Stimulated activated CD8-positive, alpha-beta memory T cell treated with anti-CD3 and anti-CD28 coated beads, Interleukin-12 subunit alpha, Interleukin-12 subunit beta, amount 100 ng/mL, for 24 hours (primary cell): ENCODE data around the gene VCP.
A peak's percentile ranks its signal among the peaks of the same experiment; 100 is the strongest.
"Not testable (repeated sequence)": the region's sequence is repeated elsewhere in the genome, so short reads cannot be mapped to it uniquely, and the experiment has no call there.

Source experiments
- DNase-seq: peaks from one replicate; pipeline ENCODE4 v3.0.0-alpha.2; 2020; ENCODE audit errors: extremely low read depth

The VCP gene

DNA sequence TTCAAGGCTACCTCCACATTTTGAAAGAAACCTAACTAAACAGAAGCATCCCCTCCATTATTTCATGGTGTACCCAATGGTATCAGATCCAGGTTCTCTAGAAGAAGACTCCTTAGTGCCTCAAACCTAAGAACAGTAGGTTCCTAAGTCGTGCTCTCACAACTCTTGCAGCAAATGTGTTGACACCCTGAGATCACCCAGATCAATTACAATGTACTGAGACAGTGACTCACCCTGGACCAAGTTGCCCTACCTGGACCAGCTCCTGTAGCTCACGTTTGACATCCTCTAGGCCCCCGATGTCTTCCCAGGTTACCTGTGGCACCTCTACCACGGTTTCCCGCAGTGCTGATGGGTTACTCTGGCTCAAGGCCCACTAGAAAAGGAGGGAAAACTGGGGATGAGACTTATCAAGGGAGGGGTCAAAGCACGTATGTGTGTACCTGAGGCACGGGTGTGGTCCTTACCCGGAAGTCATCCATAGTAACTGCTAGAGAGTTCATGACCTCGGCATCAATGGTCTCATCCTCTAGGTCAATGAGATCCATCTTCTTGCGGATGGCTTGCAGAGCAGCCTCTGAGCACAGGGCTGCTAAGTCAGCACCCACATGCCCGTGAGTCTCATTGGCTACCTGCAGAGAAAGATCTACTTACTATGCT lies 11.7 kb downstream of the VCP start:
- no peak for DNase-seq

DNA sequence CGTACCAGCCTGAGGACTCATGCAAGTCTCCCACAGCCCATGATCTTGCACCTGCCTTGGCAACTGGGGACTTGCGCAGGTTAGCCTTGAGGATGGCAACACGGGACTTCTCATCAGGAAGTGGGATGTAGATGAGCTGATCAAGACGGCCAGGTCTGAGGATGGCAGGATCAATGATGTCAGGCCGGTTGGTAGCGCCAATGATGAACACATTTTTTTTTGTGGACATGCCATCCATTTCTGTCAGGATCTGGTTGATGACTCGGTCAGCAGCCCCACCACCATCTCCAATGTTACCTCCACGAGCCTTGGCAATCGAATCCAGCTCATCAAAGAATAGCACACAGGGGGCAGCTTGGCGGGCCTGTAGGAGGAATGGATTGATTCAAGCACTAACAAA lies 13.0 kb downstream of the VCP start:
- DNase-seq: no peak

DNA sequence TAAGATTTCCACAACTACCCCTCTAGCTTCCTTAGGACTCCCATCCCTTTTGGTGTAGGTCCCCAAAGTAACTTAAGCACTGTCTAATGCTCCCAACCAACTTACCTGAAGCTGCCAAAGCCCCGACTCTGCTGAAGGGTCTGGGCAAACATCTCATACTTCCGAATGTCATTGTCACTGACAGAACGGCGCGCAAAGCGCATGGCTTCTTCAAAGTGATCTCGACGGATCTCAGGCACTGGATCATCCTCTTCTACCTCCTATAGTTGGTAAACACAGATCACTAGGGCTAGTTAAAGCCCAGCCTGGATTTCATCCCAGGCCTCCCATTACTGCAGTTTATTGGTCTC lies 15.2 kb downstream of the VCP start:
- no peak for DNase-seq

DNA sequence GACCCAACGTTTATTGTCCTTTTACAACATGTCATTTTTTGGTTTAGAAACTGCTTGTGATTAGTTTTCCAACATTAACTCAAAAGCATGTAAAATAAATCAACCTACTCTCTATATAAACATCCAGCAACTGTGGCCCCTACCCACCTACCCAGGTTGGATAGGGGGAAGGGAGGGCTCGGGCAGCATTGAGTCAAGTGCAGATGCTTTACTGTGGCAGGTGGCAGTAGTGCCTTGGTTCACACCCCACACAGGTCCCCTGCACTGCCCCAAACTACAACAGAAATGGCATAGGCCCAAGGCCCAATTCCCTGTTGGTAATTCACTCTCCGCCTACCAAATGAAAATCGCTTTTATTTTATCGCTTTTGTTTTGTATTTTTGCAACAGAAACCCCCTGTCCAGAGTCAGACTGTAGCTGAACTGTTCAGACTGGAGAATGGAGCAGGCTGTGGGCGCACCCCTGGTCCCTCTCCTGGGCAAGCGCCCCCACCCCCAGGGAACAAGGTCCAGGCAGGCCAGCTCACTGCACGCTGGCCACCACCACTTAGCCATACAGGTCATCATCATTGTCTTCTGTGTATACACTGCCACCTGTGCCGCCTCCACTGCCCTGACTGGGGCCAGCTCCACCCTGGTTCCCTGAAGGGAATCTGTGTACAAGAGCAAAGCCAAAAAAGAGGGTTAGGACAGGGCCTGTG lies 15.7 kb downstream of the VCP start:
- no peak for DNase-seq

DNA sequence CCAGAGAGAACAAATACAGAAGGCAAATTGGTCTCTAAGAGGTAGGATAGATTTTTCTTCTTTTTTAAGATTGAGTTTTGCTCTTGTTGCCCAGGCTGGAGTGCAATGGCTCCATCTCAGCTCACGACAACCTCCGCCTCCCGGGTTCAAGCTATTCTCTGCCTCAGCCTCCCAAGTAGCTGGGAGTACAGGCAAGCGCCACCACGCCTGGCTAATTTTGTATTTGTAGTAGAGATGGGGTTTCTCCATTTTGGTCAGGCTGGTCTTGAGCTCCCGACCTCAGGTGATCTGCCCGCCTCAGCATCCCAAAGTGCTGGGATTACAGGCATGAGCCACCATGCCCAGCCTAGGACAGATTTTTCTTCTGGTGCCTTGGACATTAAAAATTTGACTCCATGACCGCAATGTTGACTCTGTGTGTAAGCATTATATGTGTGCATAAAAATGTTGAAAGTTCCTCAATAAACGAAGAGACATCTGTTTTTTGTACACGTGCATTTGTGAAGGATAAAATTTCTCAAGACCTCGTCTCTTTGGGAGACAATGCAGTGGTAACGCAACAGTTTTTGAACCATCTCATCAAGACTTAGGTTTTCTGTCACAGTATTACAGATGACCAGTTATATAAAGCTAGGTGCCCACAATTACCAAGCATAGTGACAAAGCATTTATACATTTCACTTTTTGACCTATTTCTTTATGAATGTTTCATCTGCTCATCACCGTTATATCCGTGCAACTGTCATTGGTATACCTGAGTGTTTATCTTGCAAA lies 17.4 kb downstream of the VCP start:
- no peak for DNase-seq

DNA sequence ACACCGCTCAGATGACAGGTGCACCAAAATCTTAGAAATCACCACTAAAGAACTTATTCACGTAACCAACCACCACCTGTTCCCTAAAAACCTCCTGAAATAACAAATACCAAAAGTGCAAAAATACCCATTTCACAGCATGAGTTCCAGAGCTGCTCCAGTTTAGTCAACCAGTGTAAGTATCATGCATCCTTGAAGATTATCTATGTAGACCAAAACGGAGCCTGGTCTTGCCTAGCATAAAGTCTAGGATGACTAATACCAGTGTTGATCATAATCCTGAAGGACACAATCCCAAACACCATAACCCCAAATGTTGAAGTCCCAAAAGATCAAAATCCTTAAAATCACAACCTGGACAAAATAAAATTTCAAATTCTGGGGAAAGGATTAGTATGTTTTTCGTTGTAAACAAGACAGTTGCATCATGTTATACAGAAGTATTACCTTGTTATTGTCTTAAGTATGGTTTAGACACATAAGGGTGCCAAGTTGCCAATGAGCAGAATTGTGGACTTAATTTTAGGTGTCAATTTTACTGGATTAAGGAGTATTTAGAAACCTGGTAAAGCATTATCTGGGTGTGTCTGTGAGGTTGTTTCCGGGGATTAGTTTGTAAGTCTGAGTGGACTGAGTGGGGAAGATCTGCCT lies 18.1 kb downstream of the VCP start:
- DNase-seq: no peak

DNA sequence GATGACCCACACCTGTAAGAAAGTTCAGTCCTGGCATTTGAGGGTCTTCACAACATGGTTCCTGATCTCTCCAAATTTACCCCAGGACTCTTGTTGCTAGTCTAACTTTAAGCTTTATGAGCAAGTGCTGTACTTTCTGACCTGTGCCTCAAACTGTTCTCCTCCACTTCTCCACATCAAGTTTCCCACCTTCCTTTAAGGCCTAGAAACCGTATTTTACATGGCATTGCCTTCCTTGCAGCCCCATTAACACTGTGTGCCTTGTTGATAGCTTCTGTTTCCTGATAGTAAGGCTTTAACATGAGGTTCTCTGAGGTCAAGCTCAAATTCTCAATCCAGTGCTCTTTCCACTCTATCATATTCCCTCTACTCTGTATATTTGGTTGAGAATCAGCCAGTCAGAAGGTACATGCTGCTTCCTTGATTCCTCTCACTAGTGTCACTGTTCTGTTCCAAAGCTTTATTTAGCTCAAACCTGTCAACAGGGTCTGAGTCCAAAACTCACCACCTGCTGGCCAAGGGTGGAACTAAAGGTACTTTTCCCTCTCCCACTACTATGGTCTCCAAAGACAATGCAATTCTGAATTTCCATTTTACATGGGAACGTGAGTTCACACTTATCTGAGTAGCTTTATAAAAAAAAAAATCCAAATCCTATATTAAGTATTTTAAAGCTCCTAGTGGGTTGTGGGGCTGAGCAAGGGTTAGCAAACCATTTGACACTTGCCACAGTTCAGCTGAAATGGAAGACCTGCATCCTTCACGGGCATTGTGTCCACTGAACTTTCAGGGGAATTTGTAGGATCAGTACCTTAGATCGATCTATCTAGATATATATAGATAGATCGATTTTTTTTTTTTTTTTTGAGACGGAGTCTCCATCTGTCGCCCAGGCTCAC lies 21.1 kb downstream of the VCP start:
- peak; percentile 7 for DNase-seq

DNA sequence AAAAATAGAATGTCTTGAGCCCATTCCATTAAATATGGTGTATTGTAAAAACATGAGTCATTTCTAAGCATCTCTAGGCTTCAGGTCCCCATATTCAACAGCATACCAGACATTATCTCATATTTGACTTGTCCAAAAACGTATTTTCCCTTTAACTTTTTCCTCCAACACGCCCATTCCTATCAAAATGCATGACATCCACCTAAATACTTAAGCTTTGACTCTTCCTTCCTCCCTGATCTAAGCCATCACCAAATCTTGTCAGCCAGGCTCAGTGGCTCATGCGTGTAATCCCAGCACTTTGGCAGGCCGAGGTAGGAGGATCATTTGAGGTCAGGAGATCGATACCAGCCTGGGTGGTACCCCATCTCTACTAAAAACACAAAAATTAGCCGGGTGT lies 23.9 kb downstream of the VCP start:
- no peak for DNase-seq

DNA sequence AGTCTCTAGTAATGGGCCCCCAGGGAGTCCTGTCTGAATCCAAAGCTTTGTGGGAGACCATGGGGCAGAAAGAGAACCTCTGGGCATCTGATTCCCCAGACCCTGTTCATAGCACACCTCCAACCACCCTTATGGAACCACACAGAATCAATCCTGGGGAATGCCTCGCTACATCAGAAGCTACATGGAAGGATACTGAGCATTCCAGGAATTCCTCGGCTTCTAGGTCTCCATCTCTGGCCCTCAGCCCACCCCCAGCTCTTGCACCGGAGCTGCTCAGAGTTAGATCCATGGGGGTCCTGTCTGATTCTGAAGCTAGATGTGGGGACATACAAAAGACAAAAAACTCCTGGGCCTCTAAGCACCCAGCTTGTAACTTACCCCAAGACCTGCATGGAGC lies 28.4 kb downstream of the VCP start:
- DNase-seq: no peak

DNA sequence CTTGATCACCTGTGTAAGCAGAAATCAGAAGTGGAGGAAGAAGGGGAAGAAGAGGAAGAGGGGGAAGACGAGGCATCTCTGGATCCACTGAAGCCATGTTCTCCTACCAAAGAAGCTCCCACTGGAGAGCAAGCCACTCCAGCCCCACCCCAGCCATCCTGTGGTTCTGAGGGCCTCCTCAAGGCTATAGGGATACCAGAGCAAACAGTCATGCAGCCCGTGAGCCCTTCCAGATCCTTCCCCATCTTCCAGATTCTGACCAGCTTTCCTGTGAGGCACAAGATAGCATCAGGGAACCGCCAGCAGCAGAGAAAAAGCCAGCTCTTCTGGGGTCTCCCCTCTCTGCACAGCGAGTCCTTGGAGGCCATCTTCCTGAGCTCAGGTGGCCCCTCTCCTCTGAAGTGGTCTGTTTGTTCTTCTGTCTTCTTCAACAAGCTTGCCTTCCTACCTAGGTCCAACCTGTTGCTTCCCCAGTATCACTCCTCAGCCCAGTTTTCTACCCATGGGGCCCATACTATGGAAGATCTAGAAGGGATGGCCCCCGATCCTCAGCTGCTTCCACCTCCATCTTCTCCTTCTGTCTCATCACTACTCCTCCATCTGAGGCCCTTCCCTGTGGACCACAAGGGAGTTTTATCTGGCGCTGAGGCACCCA lies 29.4 kb downstream of the VCP start:
- DNase-seq: no peak

DNA sequence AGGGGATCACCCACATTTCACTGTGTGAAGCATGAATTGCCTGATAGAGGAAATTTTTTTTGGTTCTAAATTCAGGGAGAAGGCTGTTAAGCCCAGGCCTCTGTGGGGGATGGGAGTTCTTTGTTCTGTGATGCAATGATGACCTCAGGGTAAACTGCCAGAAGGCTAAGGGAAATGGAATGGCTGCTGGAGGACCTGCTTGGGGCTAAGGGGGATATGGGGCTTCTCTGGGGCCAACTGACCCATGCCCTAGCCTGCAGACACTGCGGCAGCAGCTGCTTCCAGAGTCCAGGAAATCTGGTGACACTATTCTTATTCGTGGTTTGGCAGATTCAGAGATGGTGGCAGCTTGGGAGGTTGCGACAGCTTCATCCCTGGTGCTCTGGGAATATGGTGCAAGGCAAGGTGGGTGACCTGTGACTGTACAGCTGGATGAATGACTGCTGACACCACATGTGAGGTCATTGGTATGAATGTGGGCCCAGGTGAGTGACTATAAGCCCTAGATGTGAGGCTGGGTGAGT lies 30.3 kb downstream of the VCP start:
- DNase-seq: no peak

DNA sequence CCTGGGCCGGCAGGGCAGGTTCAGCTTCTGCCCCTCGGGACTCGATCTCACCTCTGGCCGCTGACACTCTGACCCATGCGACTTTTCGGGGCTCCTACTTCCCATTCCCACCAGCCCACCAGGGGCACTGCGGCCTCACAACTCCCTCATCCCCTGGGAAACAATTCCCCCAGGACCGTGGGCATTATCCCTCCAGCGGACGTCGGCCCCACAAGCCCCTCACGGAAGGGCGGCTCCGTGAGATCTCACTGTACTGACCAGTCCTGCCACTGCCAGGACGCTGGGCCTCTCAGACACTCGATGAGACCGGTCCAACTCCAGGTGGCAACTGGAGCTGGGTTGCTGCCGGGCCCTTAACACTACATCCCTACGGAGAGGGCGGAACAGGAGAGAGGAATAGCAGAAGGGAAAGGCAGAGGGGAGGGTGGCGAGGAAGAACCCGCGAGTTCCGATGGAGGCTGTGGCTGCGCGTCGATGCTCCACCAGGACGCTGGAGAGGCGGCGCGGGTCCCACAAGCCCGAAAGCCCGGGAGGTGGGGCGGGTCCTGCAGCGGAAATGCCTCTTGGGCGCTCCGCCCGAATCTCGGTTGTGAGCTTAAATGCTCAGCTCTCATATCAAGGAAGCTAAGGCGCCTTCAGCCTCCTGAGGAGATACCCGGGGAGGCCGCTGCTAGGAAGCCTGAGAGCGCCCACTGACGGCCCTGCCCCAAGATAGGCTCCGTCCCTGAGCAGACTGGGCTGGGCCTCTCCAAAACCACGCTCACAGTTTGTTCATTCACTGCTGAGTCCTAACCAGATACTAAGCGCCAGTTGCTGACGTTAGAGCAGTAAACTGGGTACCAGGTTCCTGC lies 36.3 kb downstream of the VCP start:
- no peak for DNase-seq

DNA sequence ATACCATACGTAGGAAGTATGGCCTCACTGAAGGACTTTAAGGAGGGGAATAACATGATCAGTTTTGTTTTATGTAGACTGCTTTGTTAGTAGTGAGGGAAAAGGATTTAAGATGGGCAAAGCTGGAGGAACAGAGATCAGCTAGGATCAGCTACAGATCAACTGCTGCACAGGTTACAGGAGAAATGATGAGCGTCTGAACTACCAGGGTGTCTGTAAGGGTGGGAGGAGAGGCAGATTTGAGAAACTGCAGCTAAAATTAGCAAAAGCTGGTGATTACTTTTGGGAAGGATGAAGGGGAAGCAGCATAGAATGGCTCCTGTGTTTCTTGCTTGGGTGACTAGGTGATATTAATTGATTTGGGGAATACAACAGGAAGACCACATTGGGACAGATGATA lies 39.3 kb downstream of the VCP start:
- no peak for DNase-seq

DNA sequence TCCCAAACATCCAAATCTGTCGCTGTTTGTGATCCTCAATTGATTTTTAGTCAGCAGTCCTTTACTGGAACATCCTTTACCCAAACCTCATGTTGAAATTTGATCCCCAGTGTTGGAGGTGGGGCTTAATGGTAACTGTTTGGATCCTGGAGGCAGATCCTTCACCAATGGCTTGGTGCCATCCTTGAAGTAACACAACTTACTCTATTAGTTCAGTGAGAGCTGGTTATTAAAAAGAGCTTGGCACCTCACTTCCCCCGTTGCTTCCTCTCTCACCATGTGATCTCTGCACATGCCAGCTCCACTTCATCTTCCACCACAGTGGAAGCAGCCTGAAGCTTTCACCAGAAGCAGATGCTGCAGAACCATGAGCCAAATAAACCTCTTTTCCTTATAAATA lies 42.6 kb downstream of the VCP start:
- DNase-seq: no peak

DNA sequence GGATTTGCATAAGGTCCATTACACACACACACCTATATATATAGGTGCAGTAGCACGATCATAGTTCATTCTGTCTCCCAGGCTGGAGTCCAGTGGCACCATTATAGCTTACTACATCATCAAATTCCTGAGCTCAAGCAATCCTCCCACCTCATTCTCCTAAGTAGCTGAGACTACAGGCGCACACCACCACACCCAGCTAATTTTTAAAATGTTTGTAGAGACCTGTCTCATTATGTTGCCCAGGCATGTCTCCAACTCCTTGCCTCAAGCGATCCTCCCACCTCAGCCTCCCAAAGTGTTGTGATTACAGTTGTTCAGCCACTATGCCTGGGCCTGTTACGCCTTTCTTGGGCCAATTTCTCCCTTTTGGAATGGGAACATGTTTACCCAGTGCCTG lies 43.2 kb downstream of the VCP start:
- no peak for DNase-seq

DNA sequence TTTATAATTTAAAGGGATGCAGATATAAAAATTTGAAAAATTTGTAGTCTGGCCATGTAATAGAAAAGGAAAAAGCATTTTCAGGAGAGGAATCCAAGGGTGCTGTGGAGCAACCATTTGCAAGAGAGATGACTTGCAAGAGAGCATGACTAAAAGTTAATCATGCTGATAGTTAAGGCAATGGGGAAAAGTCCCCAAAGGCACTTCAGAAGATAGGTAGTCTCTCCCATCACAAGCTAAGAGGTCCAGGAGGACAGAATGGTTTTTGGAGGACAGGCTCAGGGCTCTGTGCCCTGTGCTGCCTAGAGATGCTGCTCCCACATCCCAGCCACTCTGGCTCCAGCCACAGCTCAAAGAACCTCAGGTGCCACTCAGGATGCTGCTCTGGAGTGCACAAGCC lies 44.1 kb downstream of the VCP start:
- no peak for DNase-seq

DNA sequence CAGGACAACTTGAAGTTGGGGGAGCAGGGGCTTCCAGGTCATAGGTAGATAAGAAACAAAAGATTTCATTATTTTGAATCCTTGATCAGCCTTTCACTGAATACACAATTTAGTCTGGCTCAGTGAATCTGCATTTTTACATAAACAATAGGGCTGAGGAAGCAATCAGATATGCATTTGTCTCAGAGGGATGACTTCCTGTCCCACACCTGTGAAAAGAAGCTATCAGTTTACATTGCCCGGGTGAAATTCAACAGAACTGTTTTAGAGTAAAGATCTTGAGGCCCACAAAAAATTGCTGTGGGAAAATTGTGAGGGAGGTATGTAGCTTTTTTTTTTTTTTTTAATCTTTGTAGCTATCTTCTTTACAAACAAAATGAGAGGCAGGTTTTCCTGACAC lies 44.6 kb downstream of the VCP start:
- DNase-seq: no peak

DNA sequence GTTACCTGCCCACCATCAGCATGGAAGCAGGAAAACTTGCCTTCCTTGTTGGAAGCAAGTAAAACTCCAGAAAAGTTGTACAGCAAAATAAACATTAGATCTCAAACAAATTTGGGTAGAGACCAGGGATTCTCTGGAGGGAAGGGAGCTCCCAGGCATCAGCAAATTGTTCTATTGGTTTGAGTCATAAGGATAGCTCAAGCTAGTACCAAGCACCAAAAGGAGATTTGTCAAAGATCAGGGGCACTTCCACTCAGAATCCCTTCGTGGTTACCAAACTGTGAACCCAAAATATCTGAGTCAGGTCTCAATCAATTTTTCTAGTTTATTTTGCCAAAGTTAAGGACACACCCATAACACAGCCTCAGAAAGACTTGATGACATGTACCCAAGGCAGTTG lies 45.1 kb downstream of the VCP start:
- DNase-seq: no peak

DNA sequence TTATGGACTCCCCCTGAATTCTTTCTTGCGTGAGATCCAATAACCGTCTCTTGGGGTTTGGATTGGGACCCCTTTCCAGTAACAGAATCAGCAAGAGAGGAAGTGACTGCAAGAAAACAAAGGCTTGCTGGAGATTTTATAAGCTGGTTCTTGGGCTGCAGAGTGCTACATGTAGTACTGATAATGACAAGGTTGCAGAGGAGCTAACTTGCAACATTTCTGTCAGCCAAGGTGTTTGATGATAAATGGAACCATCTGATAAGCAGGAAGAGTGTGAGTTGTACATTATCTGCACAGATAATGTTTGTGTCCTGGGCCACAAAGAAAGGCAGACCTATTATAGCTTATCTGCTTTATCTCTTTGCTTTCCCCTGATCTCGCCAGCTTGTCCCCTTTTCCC lies 45.8 kb downstream of the VCP start:
- no peak for DNase-seq

DNA sequence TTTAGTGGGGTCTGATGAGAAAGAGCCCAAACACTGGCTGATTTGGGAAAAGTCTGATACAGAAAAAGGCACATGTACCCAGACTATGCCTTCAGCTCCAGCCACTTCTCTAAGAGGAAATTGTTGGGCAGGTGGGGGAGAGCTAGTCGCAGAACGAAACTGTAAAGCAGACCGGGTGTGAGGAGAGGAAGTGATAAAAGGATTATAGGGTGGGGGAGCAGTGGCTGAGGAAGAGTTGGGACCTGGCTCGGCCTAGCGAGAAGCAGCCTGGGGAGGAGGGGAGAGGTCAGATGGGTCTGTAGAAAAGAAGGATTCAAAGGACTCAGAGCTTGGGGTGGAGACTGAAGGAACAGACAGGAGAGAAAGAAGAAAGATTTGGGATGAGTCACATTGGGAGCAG lies 49.0 kb downstream of the VCP start:
- not testable (repeated sequence) for DNase-seq
